SK-N-SH (cell line): Measurements from ENCODE around the gene NIN. TPM values are rescaled to one million over a fixed set of nuclear protein-coding genes. Genes with fewer than 3 reads are reported as not detected.

Experiments used
- CTCF ChIA-PET: fragments of 300-600, 350-600 bp; formaldehyde crosslinking; extraction: SDS; loops from one replicate; lab custom pipeline; 2021; lab: Yijun Ruan, JAX
- POLR2A ChIA-PET: fragments of 350-600 bp; sonication (Branson Sonifier 250); formaldehyde crosslinking; extraction: SDS; loops from one replicate; lab custom pipeline; 2020; ENCODE audit warnings: antibody characterized with exemption, inconsistent platforms; lab: Yijun Ruan, JAX
- DNase-seq: peaks from one replicate; pipeline ENCODE4 v3.0.0; 2012
- H2AFZ ChIP-seq: fragments of 200-600 bp; sonication (generic); 2 replicates; pipeline ENCODE4 v1.8.1; 2016; ENCODE audit warnings: antibody characterized with exemption, mild to moderate bottlenecking, low read depth
- H3F3A ChIP-seq: fragments of 200-600 bp; sonication (generic); replicated peaks from 2 replicates; pipeline ENCODE3; 2016; ENCODE audit warnings: antibody characterized with exemption, mild to moderate bottlenecking; ENCODE audit not compliant: insufficient read depth
- H3K27ac ChIP-seq, 2 experiments: fragments of 200-500 bp in 1 of 2; fragments of 200-600 bp in 1 of 2; sonication (Bioruptor generic) in 1 of 2; sonication (generic), shearing (Covaris generic) in 1 of 2; 2 replicates each; pipeline versions ENCODE4 v1.5.1 to v1.6.1; 2014 to 2016; ENCODE audit warnings: low read depth in 2 of 2, inconsistent platforms in 1 of 2, low read length in 1 of 2, mild to moderate bottlenecking in 1 of 2, mixed read lengths in 1 of 2
- H3K27me3 ChIP-seq: fragments of 200-600 bp; sonication (generic), shearing (Covaris generic); 2 replicates; pipeline ENCODE4 v1.6.1; 2016; ENCODE audit warnings: mixed run types; ENCODE audit not compliant: insufficient read depth
- H3K36me3 ChIP-seq, 2 experiments: fragments of 200-500 bp in 1 of 2; fragments of 200-600 bp in 1 of 2; sonication (Bioruptor generic) in 1 of 2; sonication (generic) in 1 of 2; replicated peaks in 1 of 2; 2 replicates each; pipeline versions ENCODE3 to v1.5.1; 2014 to 2016; ENCODE audit warnings: low read length in 1 of 2, mild to moderate bottlenecking in 1 of 2; ENCODE audit not compliant: insufficient read depth in 2 of 2, control insufficient read depth in 1 of 2
- H3K4me1 ChIP-seq, 2 experiments: fragments of 200-500 bp in 1 of 2; fragments of 200-600 bp in 1 of 2; sonication (Bioruptor generic) in 1 of 2; sonication (generic), shearing (Covaris generic) in 1 of 2; 2 replicates each; pipeline versions ENCODE4 v1.5.1 to v1.6.1; 2014 to 2016; ENCODE audit warnings: low read depth in 1 of 2, low read length in 1 of 2, mixed run types in 1 of 2; ENCODE audit not compliant: insufficient read depth in 2 of 2, control insufficient read depth in 1 of 2
- H3K4me2 ChIP-seq: fragments of 200-600 bp; sonication (generic), shearing (Covaris generic); 2 replicates; pipeline ENCODE4 v1.6.1; 2017; ENCODE audit warnings: mixed run types
- H3K4me3 ChIP-seq, 2 experiments: fragments of 200-500 bp in 1 of 2; fragments of 200-600 bp in 1 of 2; sonication (Bioruptor generic) in 1 of 2; sonication (generic), shearing (Covaris generic) in 1 of 2; 2 replicates each; pipeline versions ENCODE4 v1.5.1 to v1.8.1; 2014 to 2016; ENCODE audit warnings: low read depth in 2 of 2, inconsistent platforms in 1 of 2, low read length in 1 of 2, mild to moderate bottlenecking in 1 of 2, mixed read lengths in 1 of 2, moderate library complexity in 1 of 2
- H3K79me2 ChIP-seq: fragments of 200-600 bp; sonication (generic); 2 replicates; pipeline ENCODE4 v1.8.1; 2017; ENCODE audit warnings: mild to moderate bottlenecking; ENCODE audit not compliant: insufficient read depth
- H3K9ac ChIP-seq: fragments of 200-600 bp; sonication (generic); 2 replicates; pipeline ENCODE4 v1.6.1; 2017; ENCODE audit warnings: mixed run types
- H3K9me2 ChIP-seq: fragments of 200-600 bp; sonication (generic); 2 replicates; pipeline ENCODE4 v1.6.1; 2017; ENCODE audit warnings: mixed run types
- H3K9me3 ChIP-seq: fragments of 200-600 bp; sonication (generic); 2 replicates; pipeline ENCODE4 v1.6.1; 2017; ENCODE audit warnings: mixed run types, mild to moderate bottlenecking, moderate library complexity
- H4K20me1 ChIP-seq: fragments of 200-600 bp; sonication (generic); 2 replicates; pipeline ENCODE4 v1.6.1; 2017; ENCODE audit warnings: mild to moderate bottlenecking, mixed run types; ENCODE audit not compliant: insufficient read depth
- CHD2 ChIP-seq: fragments of 150-350 bp; IDR thresholded peaks from 2 replicates; pipeline ENCODE4 v1.6.1; 2018; ENCODE audit warnings: low read length; ENCODE audit not compliant: partially characterized antibody
- ELF1 ChIP-seq: IDR thresholded peaks from 2 replicates; pipeline ENCODE4 v1.4.0; 2012
- FOXM1 ChIP-seq: IDR thresholded peaks from 2 replicates; pipeline ENCODE4 v1.4.0; 2012; ENCODE audit warnings: low read depth, mild to moderate bottlenecking
- GABPA ChIP-seq: IDR thresholded peaks from 2 replicates; pipeline ENCODE4 v1.4.0; 2012; ENCODE audit warnings: low read depth, mild to moderate bottlenecking
- MXI1 ChIP-seq: IDR thresholded peaks from 2 replicates; pipeline ENCODE4 v1.6.1; 2012; ENCODE audit warnings: mild to moderate bottlenecking, low read depth, low read length, improper control_type of control experiment
- PBX3 ChIP-seq: IDR thresholded peaks from 2 replicates; pipeline ENCODE4; 2012
- POLR2AphosphoS5 ChIP-seq: IDR thresholded peaks from 2 replicates; pipeline ENCODE4 v1.6.1; 2012; ENCODE audit warnings: low read depth, low read length
- RAD21 ChIP-seq: IDR thresholded peaks from 2 replicates; pipeline ENCODE4 v1.6.1; 2012; ENCODE audit warnings: mild to moderate bottlenecking, low read length
- REST ChIP-seq: IDR thresholded peaks from 2 replicates; pipeline ENCODE4 v1.6.1; 2012; ENCODE audit warnings: mild to moderate bottlenecking, low read depth, low read length, moderate library complexity
- RFX5 ChIP-seq: IDR thresholded peaks from 2 replicates; pipeline ENCODE4 v1.6.1; 2012; ENCODE audit warnings: mild to moderate bottlenecking, improper control_type of control experiment, low read length
- SMC3 ChIP-seq: IDR thresholded peaks from 2 replicates; pipeline ENCODE4 v1.6.1; 2012; ENCODE audit warnings: low read depth, low read length, improper control_type of control experiment
- TAF1 ChIP-seq: IDR thresholded peaks from 2 replicates; pipeline ENCODE4 v1.6.1; 2012; ENCODE audit warnings: low read depth, mild to moderate bottlenecking, low read length, moderate library complexity, borderline replicate concordance
- TCF12 ChIP-seq: IDR thresholded peaks from 2 replicates; pipeline ENCODE4 v1.4.0; 2012
- YY1 ChIP-seq: IDR thresholded peaks from 2 replicates; pipeline ENCODE4 v1.4.0; 2012; ENCODE audit warnings: low read depth, mild to moderate bottlenecking
- WGBS: methylation state at CpG from one replicate; pipeline ENCODE4 v1.1.6; 2017; ENCODE audit warnings: low lambda C conversion rate; 5-methylcytosine and 5-hydroxymethylcytosine counted together
- polyA plus RNA-seq, 3 experiments: library from polyadenylated mRNA; depleted of rRNA; stranded (reverse); fragments of >200 nt; gene quantifications; 2 replicates each; pipeline ENCODE4 v1.2.3, GENCODE V29; 2012
- TF ChIP-seq, protein P1 (sequence below): fragments of 150-350 bp; IDR thresholded peaks from 2 replicates; pipeline ENCODE4 v1.6.1; 2017; ENCODE audit warnings: antibody characterized with exemption, low read length, low read depth, borderline replicate concordance
- TF ChIP-seq, protein P2 (sequence below): IDR thresholded peaks from 2 replicates; pipeline ENCODE4 v1.4.0; 2012; ENCODE audit warnings: low read depth
- TF ChIP-seq, protein P3 (sequence below): IDR thresholded peaks from 2 replicates; pipeline ENCODE4 v1.4.0; 2012; ENCODE audit warnings: low read depth, borderline replicate concordance
- TF ChIP-seq, protein P4 (sequence below): fragments of 150-350 bp; IDR thresholded peaks from 2 replicates; pipeline ENCODE4 v1.6.1; 2016; ENCODE audit warnings: mild to moderate bottlenecking, low read depth, low read length

NIN gene
- polyA plus RNA-seq, 1 of the 3 experiments (the other 2 are of a cell fraction) = 10.0 TPM

DNA sequence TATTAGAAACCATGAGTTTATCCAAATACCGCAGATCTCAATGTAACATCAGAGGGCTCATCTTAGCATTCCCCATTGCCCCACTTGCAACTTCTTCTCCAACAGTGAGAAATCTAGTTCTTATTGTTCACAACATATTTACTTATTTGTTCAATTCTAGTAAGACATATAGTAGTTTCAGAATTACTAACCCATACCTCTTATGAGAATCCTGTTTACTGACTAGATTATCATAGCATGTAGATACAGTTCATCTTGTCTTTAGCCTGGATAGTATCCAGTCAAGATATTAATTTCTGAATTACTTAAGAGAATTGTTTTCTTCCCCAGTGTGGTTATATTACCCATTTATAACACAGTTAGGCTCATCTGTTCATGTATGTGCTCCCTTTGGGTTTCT lies 80.6 kb downstream of the NIN start:
- no peaks in the 10 kb centered on the region; a peak in 1 of 4 replicates for H3K4me1 ChIP-seq
- H2AFZ ChIP-seq = no peak overlapping the region
- H3K9me2 ChIP-seq = no peaks in the 10 kb centered on the region
- 100% methylated on average over 1 of the region's 1 CpG for WGBS
- CTCF ChIA-PET = interaction anchor here (1.3 kb wide), 1 partner anchor 23 kb away, joined by 3 read pairs; no protein-coding TSS in a partner anchor
- H3K9ac ChIP-seq = no peak overlapping the region
- peaks cover 2% of the 10 kb centered on the region; the same call in 1 of the 2 replicates for H3K79me2 ChIP-seq
- H3K4me2 ChIP-seq = no peak overlapping the region
- H4K20me1 ChIP-seq = no peaks in the 10 kb centered on the region
- no peaks in the 10 kb centered on the region for H3K9me3 ChIP-seq
- TF ChIP-seq RAD21 (no peak), REST (no peak), PBX3 (no peak), FOXM1 (no peak), ELF1 (no peak), SMC3 (no peak), CHD2 (no peak), GABPA (no peak), MXI1 (no peak), POLR2AphosphoS5 (no peak), RFX5 (no peak), YY1 (no peak), TAF1 (no peak), TCF12 (no peak)
- TF ChIP-seq, protein P1, sequence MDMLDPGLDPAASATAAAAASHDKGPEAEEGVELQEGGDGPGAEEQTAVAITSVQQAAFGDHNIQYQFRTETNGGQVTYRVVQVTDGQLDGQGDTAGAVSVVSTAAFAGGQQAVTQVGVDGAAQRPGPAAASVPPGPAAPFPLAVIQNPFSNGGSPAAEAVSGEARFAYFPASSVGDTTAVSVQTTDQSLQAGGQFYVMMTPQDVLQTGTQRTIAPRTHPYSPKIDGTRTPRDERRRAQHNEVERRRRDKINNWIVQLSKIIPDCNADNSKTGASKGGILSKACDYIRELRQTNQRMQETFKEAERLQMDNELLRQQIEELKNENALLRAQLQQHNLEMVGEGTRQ = no peak
- TF ChIP-seq, protein P2, sequence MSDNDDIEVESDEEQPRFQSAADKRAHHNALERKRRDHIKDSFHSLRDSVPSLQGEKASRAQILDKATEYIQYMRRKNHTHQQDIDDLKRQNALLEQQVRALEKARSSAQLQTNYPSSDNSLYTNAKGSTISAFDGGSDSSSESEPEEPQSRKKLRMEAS = no peak
- TF ChIP-seq, protein P3, sequence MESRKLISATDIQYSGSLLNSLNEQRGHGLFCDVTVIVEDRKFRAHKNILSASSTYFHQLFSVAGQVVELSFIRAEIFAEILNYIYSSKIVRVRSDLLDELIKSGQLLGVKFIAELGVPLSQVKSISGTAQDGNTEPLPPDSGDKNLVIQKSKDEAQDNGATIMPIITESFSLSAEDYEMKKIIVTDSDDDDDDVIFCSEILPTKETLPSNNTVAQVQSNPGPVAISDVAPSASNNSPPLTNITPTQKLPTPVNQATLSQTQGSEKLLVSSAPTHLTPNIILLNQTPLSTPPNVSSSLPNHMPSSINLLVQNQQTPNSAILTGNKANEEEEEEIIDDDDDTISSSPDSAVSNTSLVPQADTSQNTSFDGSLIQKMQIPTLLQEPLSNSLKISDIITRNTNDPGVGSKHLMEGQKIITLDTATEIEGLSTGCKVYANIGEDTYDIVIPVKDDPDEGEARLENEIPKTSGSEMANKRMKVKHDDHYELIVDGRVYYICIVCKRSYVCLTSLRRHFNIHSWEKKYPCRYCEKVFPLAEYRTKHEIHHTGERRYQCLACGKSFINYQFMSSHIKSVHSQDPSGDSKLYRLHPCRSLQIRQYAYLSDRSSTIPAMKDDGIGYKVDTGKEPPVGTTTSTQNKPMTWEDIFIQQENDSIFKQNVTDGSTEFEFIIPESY = no peak
- TF ChIP-seq, protein P4, sequence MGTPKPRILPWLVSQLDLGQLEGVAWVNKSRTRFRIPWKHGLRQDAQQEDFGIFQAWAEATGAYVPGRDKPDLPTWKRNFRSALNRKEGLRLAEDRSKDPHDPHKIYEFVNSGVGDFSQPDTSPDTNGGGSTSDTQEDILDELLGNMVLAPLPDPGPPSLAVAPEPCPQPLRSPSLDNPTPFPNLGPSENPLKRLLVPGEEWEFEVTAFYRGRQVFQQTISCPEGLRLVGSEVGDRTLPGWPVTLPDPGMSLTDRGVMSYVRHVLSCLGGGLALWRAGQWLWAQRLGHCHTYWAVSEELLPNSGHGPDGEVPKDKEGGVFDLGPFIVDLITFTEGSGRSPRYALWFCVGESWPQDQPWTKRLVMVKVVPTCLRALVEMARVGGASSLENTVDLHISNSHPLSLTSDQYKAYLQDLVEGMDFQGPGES = no peak
- no peak overlapping the region for H3K27ac ChIP-seq
- peaks cover 54 to 75% of the 10 kb centered on the region in 2 experiments for H3K36me3 ChIP-seq
- H3K27me3 ChIP-seq = no peaks in the 10 kb centered on the region
- H3K4me3 ChIP-seq = no peak overlapping the region
- no peaks in the 10 kb centered on the region for H3F3A ChIP-seq
- POLR2A ChIA-PET = no interaction called here
- DNase-seq = no peak
